ENCODE results near the gene CAV2. TPM values are rescaled to one million over a fixed set of nuclear protein-coding genes. Genes with fewer than 3 reads are reported as not detected.
A peak's percentile ranks its signal among the peaks of the same experiment; 100 is the strongest.

Gene CAV2
- total RNA-seq, 1 donor from 2014 or later = 8.5 TPM

GRCh38 chr7:116496653-116497052 lies 2.9 kb upstream of the CAV2 start:
- Mint-ChIP-seq H3K36me3 (no peaks in the 10 kb centered on the region), H3K9me3 (peaks cover 8% of the 10 kb centered on the region), H3K4me3 (no peak overlapping the region), H3K27ac (no peak overlapping the region), H3K27me3 (ENCODE audit: low read depth) (no peaks in the 10 kb centered on the region), H3K4me1 (peaks cover 17% of the 10 kb centered on the region)
- TF ChIP-seq, protein P1, sequence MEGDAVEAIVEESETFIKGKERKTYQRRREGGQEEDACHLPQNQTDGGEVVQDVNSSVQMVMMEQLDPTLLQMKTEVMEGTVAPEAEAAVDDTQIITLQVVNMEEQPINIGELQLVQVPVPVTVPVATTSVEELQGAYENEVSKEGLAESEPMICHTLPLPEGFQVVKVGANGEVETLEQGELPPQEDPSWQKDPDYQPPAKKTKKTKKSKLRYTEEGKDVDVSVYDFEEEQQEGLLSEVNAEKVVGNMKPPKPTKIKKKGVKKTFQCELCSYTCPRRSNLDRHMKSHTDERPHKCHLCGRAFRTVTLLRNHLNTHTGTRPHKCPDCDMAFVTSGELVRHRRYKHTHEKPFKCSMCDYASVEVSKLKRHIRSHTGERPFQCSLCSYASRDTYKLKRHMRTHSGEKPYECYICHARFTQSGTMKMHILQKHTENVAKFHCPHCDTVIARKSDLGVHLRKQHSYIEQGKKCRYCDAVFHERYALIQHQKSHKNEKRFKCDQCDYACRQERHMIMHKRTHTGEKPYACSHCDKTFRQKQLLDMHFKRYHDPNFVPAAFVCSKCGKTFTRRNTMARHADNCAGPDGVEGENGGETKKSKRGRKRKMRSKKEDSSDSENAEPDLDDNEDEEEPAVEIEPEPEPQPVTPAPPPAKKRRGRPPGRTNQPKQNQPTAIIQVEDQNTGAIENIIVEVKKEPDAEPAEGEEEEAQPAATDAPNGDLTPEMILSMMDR (IDR thresholded peaks at IDR 0.05; ENCODE audit: unreplicated experiment) = no peak
- no peak for DNase-seq (ENCODE audit: low spot score in 2 of 2, unreplicated experiment in 2 of 2)

DNA sequence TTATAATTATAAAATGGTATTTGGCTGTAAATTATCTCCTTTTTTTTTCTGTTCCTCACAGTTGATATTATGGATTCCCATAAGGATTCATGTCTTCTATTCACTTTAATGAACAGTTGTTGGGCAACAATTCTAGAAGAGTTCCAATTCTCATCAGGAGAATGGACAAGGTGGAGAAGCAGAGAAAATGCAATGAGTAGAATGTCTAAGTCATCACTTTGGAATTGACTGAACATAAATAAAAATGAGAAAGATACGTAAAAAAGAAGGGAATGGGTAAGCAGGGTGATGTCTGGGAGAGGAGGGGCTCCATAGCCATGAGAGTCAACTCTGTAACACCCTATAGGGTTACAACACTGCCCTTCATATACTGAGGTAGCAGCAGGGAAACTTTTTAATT lies 1.8 kb upstream of the CAV2 start:
- DNase-seq (ENCODE audit: low spot score in 2 of 2, unreplicated experiment in 2 of 2) = no peak
- no peak overlapping the region for H3K27ac Mint-ChIP-seq
- H3K36me3 Mint-ChIP-seq = no peaks in the 10 kb centered on the region
- peaks cover 8% of the 10 kb centered on the region for H3K9me3 Mint-ChIP-seq
- H3K4me3 Mint-ChIP-seq = no peak overlapping the region
- TF ChIP-seq, protein P1 (IDR thresholded peaks at IDR 0.05; ENCODE audit: unreplicated experiment) = no peak
- H3K4me1 Mint-ChIP-seq = peaks cover 19% of the 10 kb centered on the region
- H3K27me3 Mint-ChIP-seq (ENCODE audit: low read depth) = no peaks in the 10 kb centered on the region

DNA sequence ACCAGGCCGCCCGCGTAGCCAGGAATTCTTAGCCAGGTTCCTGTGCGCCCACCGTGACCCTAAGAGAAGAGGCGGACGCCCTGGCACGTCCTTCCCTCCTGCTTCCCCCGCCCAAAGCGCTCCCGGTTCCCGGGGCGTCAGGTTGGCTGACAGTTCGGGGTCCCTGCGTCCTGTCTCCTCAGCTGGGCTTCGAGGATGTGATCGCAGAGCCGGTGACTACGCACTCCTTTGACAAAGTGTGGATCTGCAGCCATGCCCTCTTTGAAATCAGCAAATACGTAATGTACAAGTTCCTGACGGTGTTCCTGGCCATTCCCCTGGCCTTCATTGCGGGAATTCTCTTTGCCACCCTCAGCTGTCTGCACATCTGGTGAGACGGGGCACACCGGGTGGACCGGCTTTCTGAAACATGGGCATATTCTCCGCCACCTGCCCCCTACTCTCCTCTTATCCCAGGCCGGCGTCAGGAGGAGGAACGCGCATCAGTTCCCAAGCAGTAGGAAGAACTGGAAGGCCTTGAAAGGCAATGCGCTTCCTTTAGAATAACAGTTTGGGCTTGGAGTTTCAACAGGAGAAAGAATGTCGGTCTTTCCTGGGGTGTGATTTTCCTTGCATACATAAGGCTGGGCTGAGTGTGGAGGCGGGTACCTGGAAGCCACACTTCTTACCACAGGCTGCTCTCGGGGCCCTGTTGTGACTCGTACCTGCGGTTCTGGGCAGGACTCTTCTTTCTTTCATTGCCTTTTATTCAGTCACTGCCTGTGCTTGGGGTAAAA lies 728 bp downstream of the CAV2 start:
- Mint-ChIP-seq H3K4me3 (peak overlapping the region; percentile 83), H3K36me3 (peaks cover under 1% of the 10 kb centered on the region), H3K27ac (peak overlapping the region; percentile 52), H3K4me1 (peaks cover 19% of the 10 kb centered on the region), H3K27me3 (ENCODE audit: low read depth) (no peaks in the 10 kb centered on the region), H3K9me3 (peaks cover 8% of the 10 kb centered on the region)
- TF ChIP-seq, protein P1 (IDR thresholded peaks at IDR 0.05; ENCODE audit: unreplicated experiment) = no peak
- DNase-seq (ENCODE audit: low spot score in 2 of 2, unreplicated experiment in 2 of 2) = no peak

DNA sequence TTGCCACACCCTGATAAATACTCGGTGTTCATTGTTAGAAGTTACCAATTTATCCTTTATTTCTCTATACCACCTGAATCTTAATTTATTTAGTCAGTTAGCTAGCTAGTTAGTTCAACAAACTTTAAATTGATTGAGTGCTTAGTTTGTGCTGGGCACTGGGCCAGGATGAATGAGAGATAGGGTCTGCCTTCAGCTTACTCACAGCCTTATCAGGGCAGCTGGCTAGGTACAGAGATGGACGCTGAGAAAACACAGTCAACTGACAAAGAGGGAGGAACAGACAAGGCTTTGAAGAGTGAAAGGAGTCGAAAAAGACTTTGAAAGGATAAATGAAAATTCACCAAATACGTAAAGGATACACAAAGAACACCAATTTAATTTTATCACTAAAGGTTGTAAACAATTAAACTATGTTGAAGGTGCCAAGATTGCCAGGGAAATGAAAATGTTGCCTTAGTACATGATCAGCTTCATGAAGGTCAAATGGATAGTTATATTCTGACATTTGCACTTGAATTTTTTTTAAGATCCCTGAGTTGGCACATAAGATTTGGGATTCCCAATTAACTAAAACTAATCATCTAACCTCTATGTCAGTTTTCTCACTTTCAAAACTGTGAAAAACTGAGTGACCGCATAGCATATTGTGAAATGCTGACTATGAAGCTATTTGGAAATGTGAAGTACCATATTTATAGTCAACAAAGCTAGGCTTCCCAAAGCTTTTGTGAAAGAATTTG lies 2.1 kb downstream of the CAV2 start:
- TF ChIP-seq, protein P1 (IDR thresholded peaks at IDR 0.05; ENCODE audit: unreplicated experiment) = no peak
- H3K4me1 Mint-ChIP-seq = peaks cover 19% of the 10 kb centered on the region
- H3K27me3 Mint-ChIP-seq (ENCODE audit: low read depth) = no peaks in the 10 kb centered on the region
- DNase-seq (ENCODE audit: low spot score in 2 of 2, unreplicated experiment in 2 of 2) = no peak
- H3K4me3 Mint-ChIP-seq = peak overlapping the region; percentile 2
- peaks cover 6% of the 10 kb centered on the region for H3K9me3 Mint-ChIP-seq
- peaks cover 6% of the 10 kb centered on the region for H3K36me3 Mint-ChIP-seq
- H3K27ac Mint-ChIP-seq = no peak overlapping the region

DNA sequence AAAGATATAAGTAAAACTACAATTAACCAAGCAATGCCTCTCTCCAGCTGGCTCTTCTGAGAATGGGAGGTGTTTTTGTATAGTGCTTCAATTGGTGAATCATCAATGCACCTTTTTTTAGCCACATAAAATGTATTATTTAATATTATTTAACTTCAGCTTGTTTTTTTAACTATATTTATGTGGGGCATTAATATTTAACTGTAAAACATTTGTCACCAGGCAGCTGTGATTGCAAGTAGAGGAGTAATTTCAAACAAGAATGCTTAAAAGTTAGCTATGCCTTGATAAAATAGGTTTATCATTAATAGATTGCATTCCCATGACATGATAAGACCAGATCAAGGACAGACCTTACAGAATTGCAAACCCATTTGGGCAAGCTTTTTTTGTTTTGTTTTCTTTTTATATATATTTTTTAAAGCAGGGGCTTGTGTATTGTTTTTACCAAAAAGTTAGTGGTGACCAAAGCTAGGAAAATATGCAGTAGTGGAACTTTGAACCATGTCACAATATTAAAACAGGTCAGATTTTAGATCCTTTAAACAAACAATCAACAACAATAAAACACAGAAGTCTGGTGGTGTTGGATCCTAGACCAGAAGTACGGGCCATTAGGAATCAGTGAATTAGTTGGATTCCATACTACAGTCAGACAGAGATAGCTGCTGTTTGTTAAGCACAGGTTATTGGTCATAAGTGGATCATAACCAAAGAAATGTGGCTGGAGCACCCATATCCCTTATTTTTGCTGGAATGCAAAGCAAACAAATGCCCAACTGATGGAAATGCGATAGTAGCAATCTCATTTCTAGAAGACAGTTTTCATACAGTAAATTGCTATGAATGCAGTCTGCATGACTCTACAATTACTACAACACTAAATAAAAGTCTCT lies 2.9 kb downstream of the CAV2 start:
- H3K27me3 Mint-ChIP-seq (ENCODE audit: low read depth) = no peaks in the 10 kb centered on the region
- no peak overlapping the region for H3K4me3 Mint-ChIP-seq
- no peak overlapping the region for H3K27ac Mint-ChIP-seq
- peaks cover 6% of the 10 kb centered on the region for H3K36me3 Mint-ChIP-seq
- no peak for DNase-seq (ENCODE audit: low spot score in 2 of 2, unreplicated experiment in 2 of 2)
- TF ChIP-seq, protein P1 (IDR thresholded peaks at IDR 0.05; ENCODE audit: unreplicated experiment) = no peak
- H3K4me1 Mint-ChIP-seq = peaks cover 19% of the 10 kb centered on the region
- H3K9me3 Mint-ChIP-seq = no peaks in the 10 kb centered on the region
